Fibroblast of skin of left quadriceps (primary cell): Measurements from ENCODE around the gene SRSF9.
"Not testable (repeated sequence)": the region's sequence is repeated elsewhere in the genome, so short reads cannot be mapped to it uniquely, and the experiment has no call there.

Experiments
- DNase-seq, 2 experiments: peaks; one replicate each; pipeline ENCODE4 v3.0.0-alpha.2; 2013; ENCODE audit warnings: low read depth in 2 of 2

Gene SRSF9

DNA sequence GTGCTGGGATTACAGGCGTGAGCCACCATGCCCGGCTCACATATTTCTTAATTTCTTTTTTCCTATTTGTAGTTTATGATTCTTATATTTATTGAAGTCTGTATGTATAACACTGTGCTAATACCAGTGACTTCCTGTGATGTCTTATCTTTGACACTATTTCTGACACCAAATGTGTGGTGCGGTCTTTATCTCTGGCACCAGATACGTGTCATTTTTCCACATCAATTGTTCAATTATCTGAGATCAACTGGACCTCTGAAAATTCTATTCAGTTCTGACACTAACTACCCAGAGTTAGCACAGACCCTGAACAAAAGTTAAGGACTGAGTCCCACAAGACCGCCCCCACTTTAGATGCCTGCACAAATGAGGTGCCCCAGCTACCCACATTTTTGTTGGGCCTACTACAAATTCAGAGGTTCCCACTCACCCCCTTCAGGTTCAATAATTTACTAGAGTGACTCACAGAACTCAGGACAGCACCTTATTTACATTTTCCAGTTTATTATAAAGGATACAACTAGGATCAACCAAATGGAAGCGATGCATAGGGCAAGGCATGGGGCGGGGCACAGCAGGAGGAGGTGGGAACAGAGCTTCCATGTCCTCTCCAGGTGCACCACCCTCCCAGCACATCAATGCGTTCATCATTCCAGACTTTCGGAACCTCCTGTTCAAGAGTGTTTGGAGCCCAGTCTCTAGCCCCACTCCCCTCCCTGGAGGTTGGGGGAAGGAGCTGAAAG is 11.6 kb upstream of the SRSF9 start:
- no peak for DNase-seq

DNA sequence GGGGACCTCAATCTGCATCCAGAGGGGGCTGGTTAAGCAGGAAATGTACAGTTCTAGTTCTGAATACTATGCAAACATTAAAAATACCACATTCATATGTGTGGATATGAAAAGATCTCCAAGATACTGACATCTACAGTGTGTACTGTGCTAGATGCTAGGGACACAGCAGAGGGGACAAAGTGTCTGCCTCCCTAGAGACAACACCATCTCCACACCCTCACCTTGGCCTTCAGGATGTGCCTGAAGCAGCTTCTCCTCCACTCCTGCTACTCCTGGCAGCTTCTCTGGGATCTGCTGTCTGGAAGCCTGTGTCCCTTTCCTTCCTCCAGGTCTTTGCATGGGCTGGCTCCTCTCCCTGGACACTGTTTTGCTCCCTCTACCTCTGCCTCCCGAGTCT is 10.7 kb upstream of the SRSF9 start:
- DNase-seq, result no peak

DNA sequence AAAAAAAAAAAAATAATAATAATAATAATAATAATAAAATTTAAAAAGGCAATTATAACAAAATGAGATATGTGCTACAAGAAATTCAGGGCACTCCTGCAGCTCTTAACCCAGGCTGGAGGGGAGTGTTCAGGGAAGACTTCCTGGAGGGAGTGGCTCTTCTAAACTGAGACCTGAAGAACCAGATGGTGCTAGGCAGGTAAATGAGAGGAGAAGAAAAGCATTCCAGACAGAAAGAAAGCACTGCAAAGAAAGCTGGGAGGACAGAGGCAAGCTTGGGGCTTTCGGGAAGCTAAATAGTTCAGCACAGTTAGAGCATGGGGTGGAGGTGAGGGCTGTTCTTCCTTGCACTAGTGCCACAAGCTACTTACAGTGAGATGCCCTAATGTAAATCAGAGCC is 9.9 kb upstream of the SRSF9 start:
- no peak for DNase-seq

DNA sequence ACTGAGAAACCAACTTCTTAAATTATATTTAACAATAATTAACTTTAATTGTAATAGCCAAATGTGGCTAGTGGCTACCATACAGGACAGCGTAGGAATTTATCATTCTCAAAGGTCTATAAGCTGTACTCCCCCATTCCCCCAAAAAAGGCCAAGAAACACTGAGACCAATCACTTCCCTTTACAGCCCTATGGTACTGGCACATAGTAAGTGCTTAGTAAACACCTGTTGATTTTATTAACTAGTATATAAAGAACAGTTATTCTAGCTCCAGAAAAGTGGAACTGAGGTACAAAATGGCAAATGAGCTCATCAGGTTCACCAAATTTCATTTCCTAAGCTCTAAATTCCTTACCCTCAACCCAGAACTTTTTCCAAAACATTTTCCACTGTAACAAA is 6.1 kb upstream of the SRSF9 start:
- no peak for DNase-seq

DNA sequence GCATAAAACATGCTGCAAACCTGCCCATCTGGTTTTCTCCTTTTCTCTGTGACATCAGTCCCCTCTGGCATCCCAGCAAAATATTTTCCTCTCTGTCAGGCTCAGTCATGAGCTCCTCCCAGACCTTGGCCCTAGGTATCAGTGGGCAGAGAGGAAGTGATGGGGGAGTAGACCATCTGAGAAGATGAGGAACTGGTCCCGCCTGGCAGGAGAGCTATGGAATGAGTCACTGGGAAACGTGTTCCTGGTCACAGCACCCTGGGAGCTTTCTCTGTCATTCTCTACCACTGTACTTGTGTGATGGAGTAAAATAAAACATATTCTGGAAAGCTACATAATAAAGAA is 5.0 kb upstream of the SRSF9 start:
- no peak for DNase-seq

DNA sequence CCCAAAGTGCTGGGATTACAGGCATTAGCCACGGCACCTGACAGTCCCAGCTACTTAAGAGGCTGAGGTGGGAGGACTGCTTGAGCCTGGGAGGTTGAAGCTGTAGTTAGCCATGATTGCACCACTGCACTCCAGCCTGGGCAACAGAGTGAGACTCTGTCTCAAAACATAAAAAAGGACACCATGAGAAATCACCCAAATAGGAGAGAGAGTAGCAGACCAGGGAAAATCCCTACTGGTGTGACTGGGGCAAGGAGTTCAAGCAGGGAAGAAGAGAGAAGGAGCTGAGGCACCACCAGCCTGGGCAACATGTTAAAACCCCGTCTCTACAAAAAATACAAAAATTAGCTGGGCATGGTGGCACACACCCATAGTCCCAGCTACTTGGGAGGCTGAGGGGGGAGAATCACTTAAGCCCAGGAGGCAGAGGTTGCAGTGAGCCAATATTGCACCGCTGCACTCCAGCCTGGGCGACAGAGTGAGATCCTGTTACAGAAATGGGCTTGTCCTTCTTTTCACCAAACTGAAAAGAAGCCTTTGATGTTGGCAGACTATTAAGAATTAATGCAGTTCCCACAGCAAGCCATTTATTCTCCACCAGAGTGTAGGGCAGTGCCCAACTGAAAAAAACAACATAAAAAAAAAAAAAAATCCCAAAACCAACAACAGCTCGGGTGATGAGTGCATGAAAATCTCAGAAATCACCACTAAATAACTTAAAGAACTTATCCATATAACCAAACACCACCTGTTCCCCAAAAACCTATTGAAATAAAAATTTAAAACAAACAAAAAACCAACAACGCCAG is 4.5 kb upstream of the SRSF9 start:
- no peak for DNase-seq

DNA sequence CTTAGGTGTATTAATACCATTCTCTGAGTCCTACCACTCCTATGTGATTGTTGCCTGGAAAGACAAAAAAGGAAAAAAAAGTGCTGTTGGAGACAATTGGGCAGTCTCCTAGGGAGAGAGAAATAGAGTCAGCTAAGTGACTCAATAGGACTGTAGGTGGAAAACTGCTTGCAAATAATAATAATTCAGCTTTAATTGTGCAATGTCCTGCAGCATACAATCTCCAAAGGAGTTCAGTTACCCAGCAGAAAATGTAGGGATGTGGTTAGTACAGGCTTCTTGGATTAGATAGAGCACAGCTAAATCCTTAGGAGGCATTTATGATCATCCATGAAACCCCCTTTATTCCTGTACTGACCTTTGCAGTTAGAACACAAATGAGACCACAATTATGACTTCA is 3.0 kb upstream of the SRSF9 start:
- DNase-seq, result no peak

DNA sequence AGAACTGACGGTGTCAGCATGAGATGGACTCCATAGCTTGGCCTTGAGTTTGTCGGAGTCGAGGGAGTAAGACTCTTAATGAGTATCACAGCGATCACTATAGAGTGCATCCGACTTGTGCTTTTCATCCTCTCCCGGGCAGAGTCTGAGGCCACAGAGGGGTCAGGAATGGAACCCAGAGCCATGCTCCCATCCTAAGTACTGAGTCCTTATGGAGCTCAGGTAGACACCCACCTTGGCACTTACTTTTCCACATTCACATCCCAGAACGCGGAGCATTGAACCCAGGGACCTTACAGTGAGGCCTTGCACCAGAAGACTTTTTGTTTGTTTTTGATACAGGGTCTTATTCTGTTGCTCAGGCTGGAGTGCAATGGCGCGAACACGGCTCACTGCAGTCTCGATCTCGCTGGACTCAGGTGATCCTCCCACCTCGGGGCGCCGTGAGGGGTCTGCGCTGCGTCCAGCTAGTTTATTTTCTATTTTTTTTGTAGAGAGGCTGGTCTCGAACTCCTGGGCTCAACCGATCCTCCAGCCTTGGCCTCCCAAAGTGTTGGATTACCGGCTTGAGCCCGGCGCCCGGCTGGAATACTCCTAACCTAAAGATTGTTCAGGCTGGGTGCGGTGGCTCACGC is 719 bp upstream of the SRSF9 start:
- peak in 1 of 2 experiments; percentile 5 for DNase-seq

DNA sequence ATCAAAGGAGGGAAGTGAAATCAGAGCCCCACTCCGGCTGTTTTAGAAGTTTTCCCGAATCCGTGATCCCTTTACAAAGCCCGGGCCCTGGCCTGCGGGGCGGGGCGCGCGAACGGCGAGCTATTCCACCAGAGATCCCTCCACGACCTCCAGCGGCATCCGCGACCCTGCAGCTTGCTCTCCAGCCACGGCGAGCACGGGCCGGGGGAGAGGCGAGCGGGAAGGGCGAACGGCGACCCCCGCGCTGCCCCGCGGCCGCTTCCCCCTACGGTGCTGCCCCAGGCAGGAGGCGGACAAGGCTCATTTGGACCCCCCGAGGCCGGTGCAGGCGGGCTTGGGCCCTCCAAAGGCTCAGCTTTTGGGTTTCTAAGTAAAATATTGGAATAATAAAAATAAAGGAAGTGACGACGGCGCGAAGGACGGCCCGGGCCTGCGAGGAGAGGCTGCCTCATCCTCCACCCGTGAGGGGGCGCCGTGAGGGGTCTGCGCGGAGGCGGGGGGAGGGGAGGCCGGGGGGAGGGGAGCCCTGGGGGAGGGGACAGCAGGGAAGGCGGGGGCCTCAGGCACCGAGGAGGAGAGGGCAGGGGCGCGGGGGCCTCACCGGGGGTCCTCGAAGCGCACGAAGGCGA is 613 bp downstream of the SRSF9 start:
- peak in 1 of 2 experiments; percentile 5 for DNase-seq

DNA sequence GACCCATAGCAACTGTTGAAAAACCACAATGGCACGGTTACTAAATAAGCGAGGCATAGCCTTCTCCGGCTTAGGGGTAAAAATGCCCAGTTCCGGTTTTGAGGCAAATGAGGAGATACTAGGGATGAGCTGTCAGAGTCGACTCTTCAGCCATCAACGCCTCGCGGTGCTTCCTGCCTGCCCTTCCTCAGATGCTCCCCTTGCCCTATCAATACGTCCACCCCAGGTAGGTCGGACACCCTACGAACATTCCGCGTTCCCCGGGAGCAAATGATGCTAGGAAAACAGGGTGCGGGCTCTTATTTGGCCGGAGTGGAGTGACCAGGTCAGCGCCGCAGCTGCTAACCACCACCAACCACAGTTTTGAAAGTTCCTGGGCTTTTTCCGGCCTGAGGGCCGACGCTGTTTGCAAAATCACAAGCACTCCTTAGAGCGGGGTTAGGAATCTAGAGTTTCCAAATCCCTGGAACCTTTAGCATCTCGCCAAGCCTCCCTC is 1.2 kb downstream of the SRSF9 start:
- no peak for DNase-seq

DNA sequence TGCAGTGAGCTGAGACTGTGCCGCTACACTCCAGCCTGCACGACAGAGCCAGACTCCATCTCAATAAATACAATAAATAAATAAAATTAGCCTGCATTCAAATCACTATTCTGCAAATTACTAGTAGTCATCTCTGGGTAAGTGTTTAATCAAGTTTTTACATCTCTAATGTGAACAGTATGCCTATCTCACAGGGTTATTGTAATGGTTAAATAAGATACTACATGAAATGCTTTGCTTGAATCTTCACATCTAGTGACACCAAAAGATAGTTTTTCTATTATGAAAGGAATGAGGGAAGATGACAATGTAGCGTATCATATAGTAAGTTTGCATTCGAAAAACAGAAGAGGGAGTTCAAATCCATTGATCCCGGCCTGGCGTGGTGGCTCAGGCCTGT is 2.1 kb downstream of the SRSF9 start:
- no peak for DNase-seq

DNA sequence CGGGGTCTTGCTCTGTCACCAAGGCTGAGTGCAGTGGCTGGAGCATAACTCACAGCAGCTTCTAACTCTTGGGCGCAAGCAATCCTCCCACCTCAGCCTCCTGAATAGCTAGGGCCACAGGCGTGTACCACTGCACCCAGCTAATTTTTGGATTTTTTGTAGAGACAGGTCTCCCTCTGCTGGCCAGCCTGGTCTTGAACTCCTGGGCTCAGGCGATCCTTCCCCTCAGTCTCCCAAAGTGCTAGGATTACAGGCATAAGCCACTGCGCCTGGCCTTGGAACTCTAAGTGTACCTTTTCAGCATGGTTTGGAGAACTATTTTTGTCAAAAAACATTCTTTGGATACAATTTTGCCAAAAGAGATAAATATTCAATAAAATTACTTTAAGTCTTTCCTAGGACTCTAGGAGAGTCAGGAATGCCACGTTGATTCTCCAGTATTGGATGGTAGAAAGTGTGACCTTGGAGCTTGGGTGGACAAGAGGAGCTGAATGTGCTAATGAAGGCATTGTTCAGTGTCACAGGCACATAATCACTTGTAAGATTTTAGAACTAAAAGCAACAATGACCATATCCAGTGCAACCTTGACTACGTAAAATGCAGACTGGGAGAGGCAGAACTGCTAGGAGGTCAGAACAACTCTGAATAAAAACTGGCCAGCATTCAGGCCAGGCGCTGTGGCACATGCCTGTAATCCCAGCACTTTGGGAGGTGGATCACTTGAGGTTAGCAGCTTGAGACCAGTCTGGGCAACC is 2.8 kb downstream of the SRSF9 start:
- DNase-seq, result peak in 1 of 2 experiments; percentile 17

DNA sequence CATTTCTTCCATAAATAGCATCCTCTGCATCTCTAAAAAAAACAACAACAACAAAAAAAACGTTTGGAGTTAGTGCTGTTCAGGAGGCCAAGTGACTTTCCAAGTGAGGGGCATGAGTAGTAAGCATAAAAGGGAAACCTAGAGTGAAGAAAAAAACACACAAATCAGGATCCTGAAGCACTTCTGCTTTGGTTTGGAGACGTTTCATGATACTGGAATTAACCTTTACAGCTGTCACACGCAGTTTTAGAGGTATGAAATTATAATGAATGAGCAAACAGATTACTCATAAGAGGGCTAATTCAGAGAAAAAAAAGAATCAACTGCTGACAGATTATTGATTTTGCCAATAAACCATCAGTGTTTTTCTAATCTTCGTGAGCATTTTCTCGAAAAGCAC is 3.8 kb downstream of the SRSF9 start:
- DNase-seq, result no peak

DNA sequence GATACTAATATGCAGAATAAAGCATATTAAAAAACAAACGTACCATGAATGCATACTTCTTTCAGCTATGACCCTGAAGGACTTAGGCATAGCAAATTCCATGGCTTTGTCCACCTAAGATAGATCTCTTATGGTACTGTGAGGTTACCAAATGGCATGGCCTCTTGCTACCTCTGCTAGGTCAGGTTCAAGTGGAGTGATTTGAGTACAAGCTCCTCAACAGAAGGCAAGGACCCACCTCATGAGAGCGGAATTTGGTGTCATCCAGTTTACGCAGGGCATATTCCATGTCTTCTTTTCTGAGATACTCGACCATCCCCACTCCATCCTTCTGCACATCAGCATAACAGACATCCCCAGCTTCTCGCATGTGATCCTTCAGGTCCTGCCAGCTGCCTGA is 5.8 kb downstream of the SRSF9 start:
- DNase-seq, result no peak

DNA sequence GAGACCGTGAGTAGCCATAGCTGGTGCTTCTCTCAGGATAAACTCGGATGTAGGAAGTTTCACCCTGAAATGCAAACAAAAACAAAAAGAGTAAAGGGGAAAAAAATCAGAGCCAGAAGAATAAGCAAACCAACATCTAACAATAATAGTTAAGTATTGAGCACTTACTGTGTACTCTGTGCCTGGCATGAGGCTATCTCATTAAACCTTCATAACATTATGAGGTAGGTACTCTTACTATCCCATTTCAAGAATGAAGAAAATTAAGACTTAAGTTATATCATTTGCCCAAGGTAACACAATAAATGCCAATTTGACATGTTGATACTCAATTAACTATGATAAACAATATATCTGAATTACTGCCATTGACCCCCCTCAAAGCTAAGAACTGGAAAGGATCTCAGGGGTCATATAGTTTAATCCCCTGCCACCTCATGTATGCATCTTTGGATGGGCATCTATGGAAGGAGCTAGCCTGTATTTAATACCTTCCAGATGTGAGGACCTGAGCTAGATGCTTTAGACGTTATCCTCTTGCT is 7.4 kb downstream of the SRSF9 start:
- no peak for DNase-seq

DNA sequence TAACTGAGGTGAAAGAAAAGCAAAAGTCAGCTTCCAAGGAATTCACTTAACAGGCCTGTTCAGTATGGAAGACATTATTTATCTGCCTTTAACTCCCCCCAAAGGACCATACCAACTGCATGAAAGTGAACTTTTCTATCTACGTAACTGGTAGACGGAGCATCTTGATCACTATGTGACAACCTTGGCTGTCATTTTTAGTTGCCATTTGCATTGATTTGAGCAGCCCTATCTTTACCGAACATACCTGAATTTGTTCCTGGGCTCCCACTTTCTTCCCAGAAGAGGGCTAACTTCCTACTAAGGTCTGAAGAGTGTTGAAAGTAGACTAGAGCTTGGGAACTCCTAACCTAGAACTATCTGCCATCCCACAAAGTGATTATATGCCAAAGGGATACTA is 9.4 kb downstream of the SRSF9 start:
- no peak for DNase-seq

DNA sequence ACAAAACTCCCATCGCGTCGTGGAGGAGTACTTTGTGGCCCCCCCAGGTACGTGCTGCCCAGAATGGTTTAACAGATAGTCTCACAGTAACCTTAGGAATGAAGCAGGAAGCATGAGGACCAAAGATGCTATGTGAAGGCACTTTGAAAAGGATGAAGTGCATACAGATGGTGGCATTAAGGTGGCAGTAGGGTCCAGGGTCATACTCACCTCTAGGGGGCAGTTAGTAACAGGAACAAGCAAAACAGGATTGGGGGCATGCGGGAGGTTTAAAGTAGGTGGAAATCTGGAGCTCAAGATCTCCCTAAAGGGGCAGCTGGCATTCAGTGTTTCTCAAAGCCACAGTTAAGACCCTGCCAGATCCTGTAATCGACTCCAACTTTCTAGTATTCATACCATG is 12.4 kb downstream of the SRSF9 start:
- DNase-seq, result no peak

DNA sequence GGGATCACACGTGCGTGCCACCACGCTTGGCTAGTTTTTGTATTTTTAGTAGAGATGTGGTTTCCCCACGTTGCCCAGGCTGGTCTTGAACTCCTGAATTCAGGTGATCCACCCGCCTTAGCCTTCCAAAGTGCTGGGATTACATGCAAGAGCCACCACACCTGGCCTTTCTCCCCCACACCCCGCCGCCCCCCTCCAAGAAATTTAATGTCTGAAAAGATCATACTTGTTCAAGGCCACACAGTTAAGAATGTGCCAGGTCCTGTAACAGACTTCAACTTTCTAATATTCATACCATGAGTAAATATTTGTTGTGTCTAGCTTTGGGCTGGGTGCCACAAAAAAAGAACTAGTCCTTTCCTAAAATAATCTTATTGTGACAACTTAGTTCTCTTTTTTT is 14.2 kb downstream of the SRSF9 start:
- no peak for DNase-seq

DNA sequence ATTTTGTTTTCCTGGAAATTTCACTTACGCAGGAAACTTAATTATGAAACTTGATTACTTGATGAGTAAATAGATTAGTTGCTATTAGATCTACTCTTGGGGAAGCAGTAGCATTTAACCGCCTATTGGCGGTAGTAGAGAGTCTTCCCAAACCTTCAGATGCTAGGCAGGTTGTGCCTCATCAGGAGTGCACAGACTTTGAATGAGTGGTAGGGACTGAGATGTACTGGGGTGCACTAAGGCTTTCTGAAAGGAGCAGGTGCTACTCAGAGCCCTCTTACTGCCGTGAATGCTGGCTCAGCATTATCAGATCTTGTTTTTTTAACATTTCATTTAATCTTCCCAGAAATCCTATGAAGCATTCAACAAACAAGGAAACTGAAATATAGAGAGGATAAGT is 15.6 kb downstream of the SRSF9 start:
- DNase-seq, result no peak

DNA sequence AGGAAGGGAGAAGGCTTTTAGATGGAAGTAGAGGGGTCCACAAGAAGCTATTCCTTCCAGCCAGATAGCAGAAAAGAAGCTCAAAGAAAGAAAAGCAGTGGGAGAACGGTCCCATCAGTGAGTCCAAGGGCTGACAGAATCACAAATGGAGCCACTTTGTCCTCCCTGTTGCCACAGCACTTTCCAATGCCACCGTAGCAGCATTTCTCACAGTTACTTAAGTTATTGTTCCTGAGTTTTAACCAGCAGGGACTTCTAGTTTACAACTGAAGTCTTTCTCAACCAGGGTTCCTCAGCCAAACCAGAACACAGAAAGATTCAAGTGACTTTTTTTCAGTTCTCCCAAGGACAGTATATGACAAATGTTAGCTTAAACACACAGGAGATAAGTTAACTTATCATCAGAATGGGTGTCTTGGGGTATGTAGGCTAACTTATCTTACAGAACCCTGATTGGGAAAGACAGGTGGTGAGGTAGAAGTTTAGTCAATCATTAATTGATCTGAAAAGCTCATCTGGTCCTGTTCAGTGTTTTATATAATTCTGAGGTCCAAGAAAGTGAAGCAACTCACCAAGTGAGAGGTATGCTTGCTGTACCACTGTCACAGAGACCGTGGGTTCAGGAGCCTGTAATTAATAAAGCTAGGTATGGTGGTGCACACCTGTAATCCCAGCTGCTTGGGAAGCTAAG is 16.3 kb downstream of the SRSF9 start:
- DNase-seq, result no peak

DNA sequence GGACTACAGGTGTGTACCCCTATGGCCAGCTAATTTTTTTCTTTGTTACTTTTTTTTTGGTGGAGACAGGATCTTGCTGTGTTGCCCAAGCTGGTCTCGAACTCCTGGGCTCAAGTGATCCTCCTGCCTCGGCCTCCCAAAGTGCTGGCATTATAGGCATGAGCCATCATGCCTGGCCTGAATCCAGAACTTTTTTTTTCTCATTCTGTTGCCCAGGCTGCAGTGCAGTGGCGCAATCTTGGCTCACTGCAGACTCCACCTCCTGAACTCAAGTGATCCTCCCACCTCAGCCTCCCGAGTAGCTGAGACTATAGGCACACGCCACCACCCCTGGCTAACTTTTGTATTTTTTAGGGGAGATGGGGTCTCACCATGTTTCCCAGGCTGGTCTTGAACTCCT is 17.0 kb downstream of the SRSF9 start:
- not testable (repeated sequence) for DNase-seq
